Erythroblast (primary cell): ENCODE data around the gene GORAB.

Experiments used
- DNase-seq, 2 experiments: peaks; one replicate each; lab custom pipeline; 2025; lab: John Stamatoyannopoulos, UW
- GATA1 ChIP-seq: IDR thresholded peaks from 2 replicates; pipeline ENCODE4 v1.6.1; 2011; ENCODE audit warnings: low read depth, mild to moderate bottlenecking, control low read depth, low read length, moderate library complexity
- POLR2A ChIP-seq: IDR thresholded peaks from 2 replicates; pipeline ENCODE4 v1.6.1; 2011; ENCODE audit warnings: mild to moderate bottlenecking, low read length

Gene GORAB

GRCh38 chr1:170530972-170531757, 801 bp upstream of the GORAB start:
- no peak for TF ChIP-seq POLR2A
- no peak for TF ChIP-seq GATA1
- DNase-seq, result no peak

GRCh38 chr1:170533298-170533697, 1.3 kb downstream of the GORAB start:
- no peak for DNase-seq

GRCh38 chr1:170534626-170535147, 2.7 kb downstream of the GORAB start:
- TF ChIP-seq POLR2A (no peak), GATA1 (no peak)
- no peak for DNase-seq

More at GRCh38 chr1:170533298-170533697, 1.3 kb downstream of the GORAB start:
- no peak for TF ChIP-seq GATA1
- TF ChIP-seq POLR2A, result no peak

- DNase-seq, result no peak
- TF ChIP-seq POLR2A, result no peak
- no peak for TF ChIP-seq GATA1
Observed at GRCh38 chr1:170535418-170535817, 3.5 kb downstream of the GORAB start.

- no peak for TF ChIP-seq POLR2A
- no peak for TF ChIP-seq GATA1
- no peak for DNase-seq
Observed at GRCh38 chr1:170536924-170537551, 5.1 kb downstream of the GORAB start.

GRCh38 chr1:170537798-170538503, 6.0 kb downstream of the GORAB start:
- no peak for DNase-seq
- TF ChIP-seq POLR2A (no peak), GATA1 (no peak)

GRCh38 chr1:170538687-170539086, 6.7 kb downstream of the GORAB start:
- DNase-seq, result no peak
- TF ChIP-seq POLR2A, result no peak

- TF ChIP-seq GATA1 (no peak), POLR2A (no peak)
- no peak for DNase-seq
Observed at GRCh38 chr1:170539154-170539553, 7.2 kb downstream of the GORAB start.

GRCh38 chr1:170544624-170545023, 12.7 kb downstream of the GORAB start:
- TF ChIP-seq POLR2A, result no peak
- TF ChIP-seq GATA1, result no peak
- DNase-seq, result no peak

GRCh38 chr1:170545476-170545875, 13.5 kb downstream of the GORAB start:
- DNase-seq, result no peak
- no peak for TF ChIP-seq GATA1
- TF ChIP-seq POLR2A, result no peak

GRCh38 chr1:170547255-170547654, 15.3 kb downstream of the GORAB start:
- DNase-seq, result no peak
- TF ChIP-seq GATA1 (no peak), POLR2A (no peak)

- TF ChIP-seq POLR2A (no peak), GATA1 (no peak)
Observed at GRCh38 chr1:170548497-170548896, 16.5 kb downstream of the GORAB start.

GRCh38 chr1:170555370-170555769, 23.4 kb downstream of the GORAB start:
- TF ChIP-seq GATA1 (no peak), POLR2A (no peak)
- no peak for DNase-seq

More at GRCh38 chr1:170548497-170548896, 16.5 kb downstream of the GORAB start:
- DNase-seq, result no peak

GRCh38 chr1:170556917-170557316, 25.0 kb downstream of the GORAB start:
- no peak for DNase-seq
- TF ChIP-seq GATA1 (no peak), POLR2A (no peak)
